Measurements from ENCODE around the gene ADPRH. TPM values are rescaled to one million over a fixed set of nuclear protein-coding genes. Genes with fewer than 3 reads are reported as not detected.

The ADPRH gene
- total RNA-seq, 4 donors from 2014 or later, result 0.66 to 5.1 (median 2.9) TPM

DNA sequence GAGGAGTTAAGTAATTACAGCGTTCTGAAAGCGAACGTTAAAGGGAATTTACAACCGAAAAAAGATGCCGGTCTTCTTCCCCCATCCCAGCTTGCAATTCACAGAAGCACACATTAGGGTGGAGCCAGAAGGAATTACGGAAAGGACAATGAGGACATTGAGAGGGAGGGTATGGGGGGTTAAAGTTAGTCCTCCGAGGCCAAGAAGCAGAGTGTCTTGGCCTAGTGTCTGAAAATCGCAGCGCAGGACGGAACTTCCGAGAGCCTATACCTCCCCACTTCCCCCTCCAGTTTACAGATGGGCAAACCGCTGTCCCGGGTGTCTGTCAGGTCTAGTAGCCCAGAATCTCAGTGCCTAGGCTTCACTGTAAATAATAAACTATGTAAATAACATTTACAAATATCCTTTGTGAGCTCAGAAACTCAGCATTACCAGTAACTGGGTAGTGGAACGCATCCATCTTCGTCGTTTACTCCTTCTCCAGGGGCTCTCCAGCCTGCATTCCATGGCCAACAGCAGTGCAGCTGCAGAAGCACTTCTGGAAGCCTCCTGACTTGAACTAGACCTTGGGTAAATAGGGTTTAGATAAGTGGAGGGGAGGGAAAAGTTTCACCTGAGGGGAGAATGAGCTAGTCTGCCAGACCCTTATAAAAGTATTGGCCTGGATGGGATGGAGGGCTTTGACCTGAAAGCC lies 922 bp downstream of the ADPRH start:
- Histone ChIP-seq H3K9me3 (no peaks in the 10 kb centered on the region), H3K36me3 (no peaks in the 10 kb centered on the region), H3K27ac (peak overlapping the region; percentile 81 to 94 (median 89)), H3K27me3 (no peaks in the 10 kb centered on the region), H3K4me3 (peak overlapping the region; percentile 59 to 73 (median 64)), H3K4me1 (peaks cover 0 to 21% (median 0%) of the 10 kb centered on the region in 3 donors)
- DNase-seq, result no peak
- 21 to 27% methylated on average over 12 to 16 of the region's 16 CpGs for WGBS, 2 donors
- intact Hi-C loops (cut with DNase I), result no loop called here
- TF ChIP-seq, protein P1, sequence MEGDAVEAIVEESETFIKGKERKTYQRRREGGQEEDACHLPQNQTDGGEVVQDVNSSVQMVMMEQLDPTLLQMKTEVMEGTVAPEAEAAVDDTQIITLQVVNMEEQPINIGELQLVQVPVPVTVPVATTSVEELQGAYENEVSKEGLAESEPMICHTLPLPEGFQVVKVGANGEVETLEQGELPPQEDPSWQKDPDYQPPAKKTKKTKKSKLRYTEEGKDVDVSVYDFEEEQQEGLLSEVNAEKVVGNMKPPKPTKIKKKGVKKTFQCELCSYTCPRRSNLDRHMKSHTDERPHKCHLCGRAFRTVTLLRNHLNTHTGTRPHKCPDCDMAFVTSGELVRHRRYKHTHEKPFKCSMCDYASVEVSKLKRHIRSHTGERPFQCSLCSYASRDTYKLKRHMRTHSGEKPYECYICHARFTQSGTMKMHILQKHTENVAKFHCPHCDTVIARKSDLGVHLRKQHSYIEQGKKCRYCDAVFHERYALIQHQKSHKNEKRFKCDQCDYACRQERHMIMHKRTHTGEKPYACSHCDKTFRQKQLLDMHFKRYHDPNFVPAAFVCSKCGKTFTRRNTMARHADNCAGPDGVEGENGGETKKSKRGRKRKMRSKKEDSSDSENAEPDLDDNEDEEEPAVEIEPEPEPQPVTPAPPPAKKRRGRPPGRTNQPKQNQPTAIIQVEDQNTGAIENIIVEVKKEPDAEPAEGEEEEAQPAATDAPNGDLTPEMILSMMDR (IDR thresholded peaks at IDR 0.05), result no peak
- no peak for TF ChIP-seq POLR2A (IDR thresholded peaks at IDR 0.05)

DNA sequence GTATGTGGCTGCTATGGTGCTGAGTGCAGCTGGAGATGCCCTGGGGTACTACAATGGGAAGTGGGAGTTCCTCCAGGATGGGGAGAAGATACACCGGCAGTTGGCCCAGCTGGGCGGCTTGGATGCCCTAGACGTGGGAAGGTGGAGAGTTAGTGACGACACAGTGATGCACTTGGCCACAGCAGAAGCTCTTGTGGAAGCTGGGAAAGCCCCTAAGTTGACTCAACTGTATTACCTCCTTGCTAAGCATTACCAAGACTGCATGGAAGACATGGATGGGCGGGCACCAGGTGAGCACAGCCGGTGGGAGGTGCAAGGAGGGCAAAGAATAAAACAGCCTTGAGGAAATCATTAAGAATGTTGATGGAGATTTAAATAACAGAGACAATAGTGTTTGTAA lies 2.9 kb downstream of the ADPRH start:
- H3K27me3 ChIP-seq, result no peaks in the 10 kb centered on the region
- H3K9me3 ChIP-seq, result no peaks in the 10 kb centered on the region
- H3K36me3 ChIP-seq, result no peaks in the 10 kb centered on the region
- WGBS, 2 donors, result 48 to 66% methylated on average over 6 of the region's 6 CpGs
- no peak overlapping the region for H3K27ac ChIP-seq
- DNase-seq, result no peak
- H3K4me1 ChIP-seq, result peaks cover 0 to 21% (median 0%) of the 10 kb centered on the region in 3 donors
- no peak overlapping the region for H3K4me3 ChIP-seq
- intact Hi-C loops (cut with DNase I), result no loop called here
- TF ChIP-seq, protein P1 (IDR thresholded peaks at IDR 0.05), result no peak
- TF ChIP-seq POLR2A (IDR thresholded peaks at IDR 0.05), result no peak

DNA sequence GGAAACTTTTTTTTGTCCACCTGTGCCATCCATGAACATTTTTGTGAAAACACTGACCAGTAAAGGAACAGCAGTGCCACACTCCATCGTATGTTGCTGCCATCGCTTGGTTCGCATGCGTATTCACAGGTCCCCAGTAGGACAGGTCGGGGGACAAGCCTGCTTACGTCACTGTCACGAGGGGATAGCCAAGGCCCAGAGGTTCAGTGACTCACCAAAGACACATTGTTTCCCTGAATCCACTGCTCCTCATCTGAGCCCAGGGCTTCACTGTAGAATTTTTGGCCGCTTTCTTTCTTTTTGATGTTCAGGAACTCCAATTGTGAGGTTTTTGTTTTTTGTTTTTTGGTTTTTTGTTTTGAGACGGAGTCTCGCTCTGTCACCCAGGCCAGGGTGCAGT lies 5.9 kb downstream of the ADPRH start:
- WGBS, 2 donors, result 88 to 89% methylated on average over 10 of the region's 10 CpGs
- intact Hi-C loops (cut with DNase I), result no loop called here

DNA sequence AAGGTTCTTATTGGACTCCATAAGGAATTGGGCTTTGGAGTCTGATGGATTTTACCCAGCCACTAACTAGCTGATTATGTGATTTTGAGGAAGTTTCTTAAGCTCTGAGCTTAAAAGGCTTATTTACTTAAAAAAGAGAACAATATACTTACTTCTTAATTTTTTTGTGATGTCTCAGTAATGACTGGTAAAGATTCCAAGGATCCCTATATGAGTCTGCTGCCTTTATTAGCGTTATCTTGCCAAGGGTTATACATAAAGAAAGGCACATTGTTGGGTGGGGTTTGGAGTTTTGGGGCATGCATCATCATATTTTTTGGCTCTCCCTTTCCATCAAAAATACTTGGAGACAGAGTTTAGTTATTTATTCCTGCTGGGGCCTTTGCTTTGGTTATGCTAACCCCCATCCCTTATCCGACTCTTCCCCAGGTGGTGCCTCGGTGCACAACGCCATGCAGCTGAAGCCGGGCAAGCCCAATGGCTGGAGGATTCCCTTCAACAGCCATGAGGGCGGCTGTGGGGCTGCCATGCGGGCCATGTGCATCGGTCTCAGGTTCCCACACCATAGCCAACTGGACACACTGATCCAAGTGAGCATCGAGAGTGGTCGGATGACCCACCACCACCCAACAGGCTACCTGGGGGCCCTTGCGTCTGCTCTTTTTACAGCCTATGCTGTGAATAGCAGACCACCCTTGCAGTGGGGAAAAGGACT lies 6.7 kb downstream of the ADPRH start:
- no peak for TF ChIP-seq POLR2A (IDR thresholded peaks at IDR 0.05)
- TF ChIP-seq, protein P1 (IDR thresholded peaks at IDR 0.05), result no peak
- DNase-seq, result no peak
- Histone ChIP-seq H3K27ac (peak overlapping the region in 1 of 4 donors; percentile 21), H3K9me3 (no peaks in the 10 kb centered on the region), H3K4me3 (no peak overlapping the region), H3K36me3 (no peaks in the 10 kb centered on the region), H3K4me1 (no peaks in the 10 kb centered on the region), H3K27me3 (no peaks in the 10 kb centered on the region)
- 82 to 85% methylated on average over 5 to 9 of the region's 11 CpGs for WGBS, 2 donors
- intact Hi-C loops (cut with DNase I), result no loop called here

More for the DNA sequence above, 5.9 kb downstream of the ADPRH start:
- DNase-seq, result no peak
- H3K4me3 ChIP-seq, result no peak overlapping the region
- no peak overlapping the region for H3K27ac ChIP-seq
- no peak for TF ChIP-seq POLR2A (IDR thresholded peaks at IDR 0.05)
- TF ChIP-seq, protein P1 (IDR thresholded peaks at IDR 0.05), result no peak
- no peaks in the 10 kb centered on the region for H3K9me3 ChIP-seq
- no peaks in the 10 kb centered on the region for H3K27me3 ChIP-seq
- H3K36me3 ChIP-seq, result no peaks in the 10 kb centered on the region
- H3K4me1 ChIP-seq, result peaks cover 0 to 6% (median 0%) of the 10 kb centered on the region in 3 donors

DNA sequence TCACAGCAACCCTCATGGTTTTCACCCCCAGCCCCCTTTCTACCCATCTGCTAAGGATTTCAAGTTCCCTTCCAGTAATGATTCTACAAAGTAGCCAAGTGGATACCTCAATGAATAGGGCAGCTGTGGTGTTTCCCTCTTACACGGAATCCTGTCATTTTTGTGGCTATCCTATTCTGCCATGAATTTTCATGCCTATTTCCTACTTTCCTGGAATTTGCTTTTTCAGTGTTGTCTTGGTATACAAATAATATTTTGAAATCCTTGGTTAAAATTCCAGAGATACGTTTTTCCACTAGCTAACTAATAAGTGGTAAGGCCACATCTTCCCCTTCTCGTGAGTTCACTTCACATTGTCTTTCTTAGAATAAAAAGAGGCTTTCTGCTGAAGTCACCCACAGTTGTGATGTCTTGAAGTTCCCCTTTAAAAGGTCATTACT lies 7.5 kb downstream of the ADPRH start:
- intact Hi-C loops (cut with DNase I), result no loop called here
- Histone ChIP-seq H3K4me1 (no peaks in the 10 kb centered on the region), H3K27ac (no peak overlapping the region), H3K27me3 (no peaks in the 10 kb centered on the region), H3K4me3 (no peak overlapping the region), H3K36me3 (no peaks in the 10 kb centered on the region), H3K9me3 (no peaks in the 10 kb centered on the region)
- no peak for TF ChIP-seq POLR2A (IDR thresholded peaks at IDR 0.05)
- TF ChIP-seq, protein P1 (IDR thresholded peaks at IDR 0.05), result no peak
- WGBS, 2 donors, result 71 to 74% methylated on average over 3 of the region's 3 CpGs
- no peak for DNase-seq

All from esophagus squamous epithelium (tissue), 5 donors.